Measurements from ENCODE around the gene ST6GAL1.

The ST6GAL1 gene

DNA sequence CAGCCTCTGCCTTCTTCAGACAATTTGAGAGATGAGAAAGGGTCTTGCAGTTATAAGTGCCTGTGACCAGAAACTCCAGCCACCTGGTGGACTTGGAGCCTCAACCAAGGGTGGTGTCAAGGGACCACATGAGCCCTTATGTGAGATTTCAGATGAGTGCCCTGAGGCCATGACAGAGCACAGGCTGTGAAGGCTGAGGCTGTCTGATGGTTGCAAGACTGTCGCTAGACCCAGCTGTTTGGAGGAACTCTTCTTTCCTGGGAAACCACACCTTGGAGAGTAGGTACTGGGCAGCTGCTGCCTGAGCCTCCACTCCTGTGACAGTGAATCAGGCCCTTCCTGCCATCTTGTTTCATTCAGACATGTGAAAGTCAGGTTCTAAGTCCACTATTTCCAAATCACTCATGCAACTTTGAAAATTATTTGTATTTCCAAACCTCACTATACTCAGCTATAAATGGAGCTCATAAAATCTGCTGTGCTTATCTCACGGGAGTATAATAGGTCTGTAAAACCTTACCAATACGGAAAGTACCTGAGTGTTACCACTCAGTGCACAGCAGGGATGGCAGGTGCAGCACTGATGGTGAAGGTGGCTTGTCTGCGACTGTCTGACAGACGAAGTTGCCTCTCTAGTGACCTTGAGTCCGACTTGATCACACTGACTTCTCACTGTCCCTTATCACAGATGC lies 109.5 kb downstream of the ST6GAL1 start:
- H3K9ac ChIP-seq (ENCODE audit: insufficient read length, low read depth): no peak overlapping the region
- H3K36me3 ChIP-seq (ENCODE audit: insufficient read depth, insufficient read length, low read length): peaks cover 26% of the 10 kb centered on the region

DNA sequence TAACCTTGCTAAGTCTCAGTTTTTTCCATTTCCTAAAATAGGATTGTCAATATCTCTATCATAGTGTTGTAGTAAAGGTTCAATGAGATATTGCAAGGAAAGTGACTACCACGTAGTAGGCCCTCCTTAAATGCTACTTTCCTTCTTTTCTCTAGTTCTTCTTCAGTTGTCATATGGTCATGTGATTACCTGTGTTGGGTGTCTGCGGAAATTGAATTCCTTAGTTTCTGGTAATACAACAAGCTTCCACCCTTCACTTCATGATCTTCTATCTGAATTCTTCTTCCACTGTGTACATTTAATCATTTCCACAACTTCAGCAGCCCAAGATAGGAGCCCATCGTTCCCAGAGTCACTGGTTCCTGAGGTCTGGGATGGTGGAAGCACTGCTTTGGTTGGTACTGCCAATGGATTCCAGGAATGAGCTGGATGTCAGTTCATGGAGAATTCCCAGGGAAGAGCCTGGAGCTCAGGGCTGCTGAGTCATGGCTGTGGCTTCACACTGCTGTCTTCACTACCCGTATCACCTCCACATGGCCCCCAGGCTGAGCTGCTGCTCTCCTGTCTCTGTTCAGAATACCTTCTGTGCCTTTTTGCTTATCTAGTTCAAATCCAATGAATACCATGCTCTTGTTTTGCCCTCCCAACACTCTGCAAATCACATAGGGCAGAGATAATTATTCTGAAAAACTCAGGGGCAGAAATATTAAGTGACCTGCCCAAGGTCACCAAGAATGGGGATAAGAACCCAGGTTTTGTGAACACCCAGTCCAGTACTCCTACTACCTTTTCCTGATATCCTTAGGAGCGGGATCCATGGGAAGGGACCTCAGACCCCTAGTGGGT lies 110.4 kb downstream of the ST6GAL1 start:
- no peaks in the 10 kb centered on the region for H3K4me1 ChIP-seq (ENCODE audit: insufficient read depth, insufficient read length)
- TF ChIP-seq YY1 (IDR thresholded peaks at IDR 0.05; ENCODE audit: insufficient read depth, insufficient read length): no peak
- no peak for TF ChIP-seq ZNF274 (IDR thresholded peaks at IDR 0.05; ENCODE audit: low read depth, low read length)
- no peak for TF ChIP-seq SUZ12 (IDR thresholded peaks at IDR 0.05; ENCODE audit: extremely low read depth, insufficient read depth, insufficient read length)
- no peak overlapping the region for H3K9ac ChIP-seq (ENCODE audit: insufficient read length, low read depth)
- H3K36me3 ChIP-seq (ENCODE audit: insufficient read depth, insufficient read length, low read length): peaks cover 26% of the 10 kb centered on the region
- H3K27me3 ChIP-seq (ENCODE audit: insufficient read depth, insufficient read length): no peaks in the 10 kb centered on the region
- no peak for DNase-seq (ENCODE audit: low read depth, low spot score)
- H3K4me3 ChIP-seq (ENCODE audit: insufficient read length, low read depth): no peak overlapping the region
- H3K9me3 ChIP-seq (ENCODE audit: insufficient read depth, low read length): peaks cover 7% of the 10 kb centered on the region

More for the DNA sequence above, 109.5 kb downstream of the ST6GAL1 start:
- no peak overlapping the region for H3K4me3 ChIP-seq (ENCODE audit: insufficient read length, low read depth)
- no peak for TF ChIP-seq ZNF274 (IDR thresholded peaks at IDR 0.05; ENCODE audit: low read depth, low read length)
- TF ChIP-seq SUZ12 (IDR thresholded peaks at IDR 0.05; ENCODE audit: extremely low read depth, insufficient read depth, insufficient read length): no peak
- peaks cover 7% of the 10 kb centered on the region for H3K9me3 ChIP-seq (ENCODE audit: insufficient read depth, low read length)
- DNase-seq (ENCODE audit: low read depth, low spot score): no peak
- no peaks in the 10 kb centered on the region for H3K27me3 ChIP-seq (ENCODE audit: insufficient read depth, insufficient read length)
- H3K4me1 ChIP-seq (ENCODE audit: insufficient read depth, insufficient read length): no peaks in the 10 kb centered on the region

DNA sequence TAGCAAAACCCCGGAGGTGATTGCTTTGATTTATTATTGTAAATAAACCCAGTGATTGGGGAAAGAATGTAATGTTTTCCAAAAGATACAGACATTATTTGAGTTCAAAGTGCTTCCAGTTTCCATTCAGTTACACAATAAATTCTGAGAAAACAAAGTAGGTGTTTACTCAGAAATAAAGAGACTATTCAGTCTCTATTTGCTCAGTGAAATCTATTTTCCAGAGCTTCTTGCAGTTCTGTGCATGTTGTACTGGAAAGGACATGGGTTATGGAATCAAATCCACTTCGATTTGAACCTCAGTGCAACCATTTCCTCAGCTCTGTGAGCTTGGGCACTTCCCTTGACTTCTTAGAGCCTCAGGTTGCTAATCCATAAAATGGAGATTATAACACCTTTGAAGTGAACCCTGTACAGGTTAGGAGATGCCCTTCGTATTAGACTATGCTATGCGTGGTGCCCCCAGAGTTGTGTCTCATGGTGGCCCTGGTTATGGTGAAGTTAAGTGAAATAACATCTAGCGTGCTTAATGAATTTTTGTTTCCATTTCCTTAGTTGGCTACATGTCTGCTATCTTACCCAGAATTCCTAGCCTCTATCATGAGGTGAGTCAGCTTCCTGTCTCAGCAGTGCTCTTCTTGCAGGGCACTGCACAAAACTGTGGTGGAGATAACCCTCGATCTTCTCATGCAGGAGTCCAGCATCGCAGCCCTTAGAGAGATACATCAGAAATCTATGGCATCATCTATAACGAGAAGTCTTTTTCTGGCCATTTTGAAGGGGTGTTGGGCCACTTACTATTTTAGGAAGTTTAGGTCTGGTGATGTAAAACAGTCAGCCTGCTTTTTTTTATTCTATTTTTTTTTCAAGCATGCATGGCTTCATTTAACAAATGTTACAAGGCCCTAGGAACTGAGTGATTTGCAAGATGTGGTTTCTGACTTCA lies 111.3 kb downstream of the ST6GAL1 start:
- DNase-seq (ENCODE audit: low read depth, low spot score): no peak
- Histone ChIP-seq H3K4me1 (ENCODE audit: insufficient read depth, insufficient read length) (no peaks in the 10 kb centered on the region), H3K9me3 (ENCODE audit: insufficient read depth, low read length) (no peaks in the 10 kb centered on the region), H3K27me3 (ENCODE audit: insufficient read depth, insufficient read length) (no peaks in the 10 kb centered on the region), H3K4me3 (ENCODE audit: insufficient read length, low read depth) (no peak overlapping the region), H3K9ac (ENCODE audit: insufficient read length, low read depth) (no peak overlapping the region), H3K36me3 (ENCODE audit: insufficient read depth, insufficient read length, low read length) (peaks cover 29% of the 10 kb centered on the region)
- no peak for TF ChIP-seq SUZ12 (IDR thresholded peaks at IDR 0.05; ENCODE audit: extremely low read depth, insufficient read depth, insufficient read length)
- TF ChIP-seq YY1 (IDR thresholded peaks at IDR 0.05; ENCODE audit: insufficient read depth, insufficient read length): no peak
- no peak for TF ChIP-seq ZNF274 (IDR thresholded peaks at IDR 0.05; ENCODE audit: low read depth, low read length)

DNA sequence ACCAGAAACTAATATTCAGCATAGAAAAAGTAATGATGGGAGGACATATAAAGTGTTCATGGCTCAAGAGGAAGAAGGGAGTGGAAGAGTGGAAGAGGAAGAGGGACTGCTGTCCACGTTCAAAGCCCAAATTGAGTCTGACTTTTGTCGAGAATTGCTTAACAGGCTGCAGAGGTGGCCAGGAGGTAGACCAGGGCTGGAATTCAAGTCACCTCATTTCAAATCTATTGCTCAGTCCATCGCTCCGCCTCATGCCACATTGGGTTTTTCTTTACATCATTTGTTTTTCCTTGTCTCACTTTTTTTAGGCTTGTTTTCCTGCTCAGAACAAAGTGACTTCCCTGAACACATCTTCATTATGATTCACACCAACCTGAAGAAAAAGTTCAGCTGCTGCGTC lies 112.0 kb downstream of the ST6GAL1 start:
- TF ChIP-seq ZNF274 (IDR thresholded peaks at IDR 0.05; ENCODE audit: low read depth, low read length) (no peak), YY1 (IDR thresholded peaks at IDR 0.05; ENCODE audit: insufficient read depth, insufficient read length) (no peak), SUZ12 (IDR thresholded peaks at IDR 0.05; ENCODE audit: extremely low read depth, insufficient read depth, insufficient read length) (no peak)
- no peak overlapping the region for H3K9ac ChIP-seq (ENCODE audit: insufficient read length, low read depth)
- no peaks in the 10 kb centered on the region for H3K4me1 ChIP-seq (ENCODE audit: insufficient read depth, insufficient read length)
- no peaks in the 10 kb centered on the region for H3K27me3 ChIP-seq (ENCODE audit: insufficient read depth, insufficient read length)
- H3K9me3 ChIP-seq (ENCODE audit: insufficient read depth, low read length): no peaks in the 10 kb centered on the region
- no peak for DNase-seq (ENCODE audit: low read depth, low spot score)
- H3K4me3 ChIP-seq (ENCODE audit: insufficient read length, low read depth): no peak overlapping the region
- peaks cover 29% of the 10 kb centered on the region for H3K36me3 ChIP-seq (ENCODE audit: insufficient read depth, insufficient read length, low read length)

DNA sequence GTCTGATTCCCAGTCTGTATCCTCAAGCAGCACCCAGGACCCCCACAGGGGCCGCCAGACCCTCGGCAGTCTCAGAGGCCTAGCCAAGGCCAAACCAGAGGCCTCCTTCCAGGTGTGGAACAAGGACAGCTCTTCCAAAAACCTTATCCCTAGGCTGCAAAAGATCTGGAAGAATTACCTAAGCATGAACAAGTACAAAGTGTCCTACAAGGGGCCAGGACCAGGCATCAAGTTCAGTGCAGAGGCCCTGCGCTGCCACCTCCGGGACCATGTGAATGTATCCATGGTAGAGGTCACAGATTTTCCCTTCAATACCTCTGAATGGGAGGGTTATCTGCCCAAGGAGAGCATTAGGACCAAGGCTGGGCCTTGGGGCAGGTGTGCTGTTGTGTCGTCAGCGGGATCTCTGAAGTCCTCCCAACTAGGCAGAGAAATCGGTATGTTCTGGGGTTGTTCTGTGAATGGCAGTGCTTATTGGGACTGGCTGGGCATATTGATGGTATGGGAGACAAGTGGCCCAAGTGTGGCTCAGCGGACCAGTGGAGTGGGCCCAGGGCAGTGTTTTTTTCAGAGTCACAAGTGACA lies 112.6 kb downstream of the ST6GAL1 start:
- H3K36me3 ChIP-seq (ENCODE audit: insufficient read depth, insufficient read length, low read length): peaks cover 29% of the 10 kb centered on the region
- no peak overlapping the region for H3K4me3 ChIP-seq (ENCODE audit: insufficient read length, low read depth)

DNA sequence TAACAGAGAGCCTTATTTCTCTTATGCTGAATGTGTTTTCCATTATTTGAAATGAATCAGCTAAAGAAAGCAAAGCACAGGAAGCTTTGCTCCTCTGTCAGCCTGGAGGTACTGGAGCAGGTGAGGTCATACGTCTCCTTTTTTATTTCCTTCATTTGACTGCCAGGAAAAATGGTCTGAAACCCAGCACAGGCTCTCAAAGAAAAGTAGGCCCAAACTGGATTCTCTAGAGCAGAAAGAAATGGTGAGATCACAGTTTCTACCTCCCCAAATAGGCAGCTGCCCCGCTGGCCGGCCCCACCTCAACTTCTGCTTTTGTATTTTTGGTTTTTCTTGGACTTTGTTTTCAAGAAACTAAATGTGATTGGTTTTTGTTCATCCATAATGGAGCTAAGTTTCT lies 113.9 kb downstream of the ST6GAL1 start:
- no peak for TF ChIP-seq SUZ12 (IDR thresholded peaks at IDR 0.05; ENCODE audit: extremely low read depth, insufficient read depth, insufficient read length)
- TF ChIP-seq ZNF274 (IDR thresholded peaks at IDR 0.05; ENCODE audit: low read depth, low read length): no peak
- TF ChIP-seq YY1 (IDR thresholded peaks at IDR 0.05; ENCODE audit: insufficient read depth, insufficient read length): no peak
- no peaks in the 10 kb centered on the region for H3K4me1 ChIP-seq (ENCODE audit: insufficient read depth, insufficient read length)
- no peaks in the 10 kb centered on the region for H3K27me3 ChIP-seq (ENCODE audit: insufficient read depth, insufficient read length)
- no peaks in the 10 kb centered on the region for H3K9me3 ChIP-seq (ENCODE audit: insufficient read depth, low read length)
- no peak overlapping the region for H3K4me3 ChIP-seq (ENCODE audit: insufficient read length, low read depth)
- peaks cover 24% of the 10 kb centered on the region for H3K36me3 ChIP-seq (ENCODE audit: insufficient read depth, insufficient read length, low read length)
- no peak for DNase-seq (ENCODE audit: low read depth, low spot score)
- H3K9ac ChIP-seq (ENCODE audit: insufficient read length, low read depth): no peak overlapping the region

More for the DNA sequence above, 112.6 kb downstream of the ST6GAL1 start:
- DNase-seq (ENCODE audit: low read depth, low spot score): no peak
- Histone ChIP-seq H3K9me3 (ENCODE audit: insufficient read depth, low read length) (no peaks in the 10 kb centered on the region), H3K9ac (ENCODE audit: insufficient read length, low read depth) (no peak overlapping the region), H3K4me1 (ENCODE audit: insufficient read depth, insufficient read length) (no peaks in the 10 kb centered on the region), H3K27me3 (ENCODE audit: insufficient read depth, insufficient read length) (no peaks in the 10 kb centered on the region)
- TF ChIP-seq SUZ12 (IDR thresholded peaks at IDR 0.05; ENCODE audit: extremely low read depth, insufficient read depth, insufficient read length) (no peak), ZNF274 (IDR thresholded peaks at IDR 0.05; ENCODE audit: low read depth, low read length) (no peak), YY1 (IDR thresholded peaks at IDR 0.05; ENCODE audit: insufficient read depth, insufficient read length) (no peak)
